WERI-Rb-1 (cell line): ENCODE measurements around the gene SPOCK1.

Experiments used
- DNase-seq: peaks from one replicate; pipeline ENCODE4 v3.0.0-alpha.2; 2020
- H3K27ac ChIP-seq: fragments of 250-450 bp; sonication (Bioruptor Pico); 2 replicates; pipeline ENCODE4 v1.5.1; 2020; ENCODE audit warnings: mild to moderate bottlenecking, moderate library complexity
- H3K27me3 ChIP-seq: fragments of 250-450 bp; sonication (Bioruptor Pico); 2 replicates; pipeline ENCODE4 v1.5.1; 2021; ENCODE audit warnings: mild to moderate bottlenecking, low read depth, moderate library complexity; ENCODE audit not compliant: insufficient read depth, severe bottlenecking
- H3K36me3 ChIP-seq: fragments of 250-450 bp; sonication (Bioruptor Pico); 2 replicates; pipeline ENCODE4 v1.5.1; 2020; ENCODE audit warnings: mild to moderate bottlenecking, moderate library complexity
- H3K4me3 ChIP-seq: 2 replicates; pipeline ENCODE4 v1.5.1; 2011; ENCODE audit warnings: low read depth, mild to moderate bottlenecking, control low read depth, low read length
- H3K9me3 ChIP-seq: fragments of 250-450 bp; sonication (Bioruptor Pico); 2 replicates; pipeline ENCODE4 v1.5.1; 2021; ENCODE audit warnings: mild to moderate bottlenecking, moderate library complexity; ENCODE audit not compliant: severe bottlenecking
- CTCF ChIP-seq: IDR thresholded peaks from 2 replicates; pipeline ENCODE4 v1.5.1; 2011; ENCODE audit warnings: low read depth, mild to moderate bottlenecking, control low read depth, inconsistent platforms, low read length

Gene SPOCK1

DNA sequence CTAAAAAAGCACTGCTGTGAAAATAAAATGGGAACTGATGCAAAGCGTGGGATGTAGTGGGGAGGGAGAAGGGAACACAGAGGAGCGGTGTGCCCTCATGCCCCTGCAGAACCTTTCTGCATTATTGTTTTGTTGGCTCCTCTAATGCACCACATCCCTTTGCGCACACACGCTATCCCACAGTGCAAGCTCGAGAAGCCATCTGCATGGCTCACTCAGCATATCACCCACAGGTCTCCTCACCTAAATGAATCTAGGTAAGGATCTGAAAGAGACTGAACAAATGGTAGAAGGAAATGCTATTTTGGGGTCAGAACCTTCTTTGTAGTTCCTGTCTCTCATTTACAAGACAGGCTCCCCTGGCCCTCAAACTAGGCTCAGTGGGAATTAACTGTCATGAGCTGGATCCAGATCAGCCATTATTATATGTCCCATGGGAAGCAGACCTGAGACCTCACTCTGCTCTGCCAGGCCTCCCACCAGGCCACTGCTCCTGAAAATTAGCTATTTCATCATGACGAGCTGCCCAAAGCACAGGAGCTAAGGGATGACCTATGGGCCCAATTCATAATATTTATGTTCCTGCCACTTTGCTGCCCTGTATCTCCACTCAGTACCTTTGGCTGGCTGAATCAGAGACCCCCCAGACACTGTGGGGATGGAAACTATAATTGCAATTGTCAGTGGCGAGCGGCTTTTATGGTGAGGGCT lies 169.4 kb downstream of the SPOCK1 start:
- Histone ChIP-seq H3K9me3 (no peaks in the 10 kb centered on the region), H3K4me3 (no peak overlapping the region), H3K36me3 (no peaks in the 10 kb centered on the region), H3K27me3 (no peaks in the 10 kb centered on the region), H3K27ac (no peak overlapping the region)
- TF ChIP-seq CTCF, result no peak
- DNase-seq, result no peak

DNA sequence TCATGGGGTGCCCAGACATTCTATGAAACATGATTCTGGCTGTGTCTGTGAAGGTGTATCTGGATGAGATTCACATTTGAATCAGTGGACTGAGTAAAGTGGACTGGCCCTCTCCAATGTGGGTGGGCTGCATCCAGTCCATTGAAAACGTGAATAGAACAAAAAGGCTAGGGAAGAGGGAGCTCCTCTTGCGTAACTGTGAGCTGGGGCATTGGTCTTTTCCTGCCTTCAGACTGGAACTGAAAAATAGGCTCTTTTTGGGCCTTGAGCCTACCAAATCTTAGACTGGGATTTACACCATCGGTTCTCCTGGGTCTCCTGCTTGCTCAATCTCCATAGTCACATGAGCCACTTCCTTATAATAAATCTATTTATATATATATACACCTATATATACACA lies 170.1 kb downstream of the SPOCK1 start:
- no peaks in the 10 kb centered on the region for H3K36me3 ChIP-seq
- no peak for DNase-seq
- no peak for TF ChIP-seq CTCF
- no peak overlapping the region for H3K27ac ChIP-seq
- H3K4me3 ChIP-seq, result no peak overlapping the region
- H3K27me3 ChIP-seq, result no peaks in the 10 kb centered on the region
- no peaks in the 10 kb centered on the region for H3K9me3 ChIP-seq

DNA sequence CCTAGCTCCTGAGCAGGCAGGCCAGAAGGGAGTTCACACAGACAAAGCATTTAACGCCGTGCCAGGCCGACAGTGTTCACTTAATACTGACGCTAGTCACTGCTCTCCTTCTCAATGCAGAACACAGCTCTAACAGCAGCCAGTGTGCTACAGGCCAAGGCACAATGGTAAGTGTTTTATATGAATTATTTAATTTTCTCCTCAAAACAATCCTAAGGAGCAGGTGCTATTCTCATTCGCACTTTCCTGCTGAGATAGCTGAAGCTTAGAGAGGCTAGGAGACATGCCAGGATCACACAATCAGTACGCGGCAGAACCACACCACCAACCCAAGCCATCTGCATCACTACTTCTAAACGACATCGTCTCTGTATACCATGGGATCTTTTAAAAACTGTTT lies 170.7 kb downstream of the SPOCK1 start:
- no peak overlapping the region for H3K4me3 ChIP-seq
- TF ChIP-seq CTCF, result no peak
- no peaks in the 10 kb centered on the region for H3K36me3 ChIP-seq
- no peaks in the 10 kb centered on the region for H3K27me3 ChIP-seq
- H3K27ac ChIP-seq, result no peak overlapping the region
- no peak for DNase-seq
- H3K9me3 ChIP-seq, result no peaks in the 10 kb centered on the region

DNA sequence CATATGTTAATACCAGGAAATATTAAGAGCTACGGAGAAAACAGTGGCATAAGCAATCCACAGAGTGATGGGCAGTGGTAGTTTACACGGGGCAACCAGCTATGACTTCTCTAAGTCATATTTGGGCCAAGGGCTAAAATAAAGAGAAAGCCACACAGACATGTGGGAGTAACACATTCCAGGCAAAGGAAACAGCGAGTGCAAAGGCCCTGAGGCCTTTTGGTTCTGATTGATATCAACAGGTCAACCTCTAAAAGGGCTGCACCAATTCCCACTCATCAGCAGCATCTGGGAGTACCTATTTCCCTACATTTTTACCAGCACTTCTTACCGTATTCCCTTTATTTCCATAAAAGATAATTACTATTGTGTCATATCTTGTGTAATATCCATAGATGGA lies 173.4 kb downstream of the SPOCK1 start:
- no peak for TF ChIP-seq CTCF
- no peaks in the 10 kb centered on the region for H3K9me3 ChIP-seq
- H3K27me3 ChIP-seq, result no peaks in the 10 kb centered on the region
- no peaks in the 10 kb centered on the region for H3K36me3 ChIP-seq
- no peak overlapping the region for H3K4me3 ChIP-seq
- H3K27ac ChIP-seq, result no peak overlapping the region
- DNase-seq, result no peak

DNA sequence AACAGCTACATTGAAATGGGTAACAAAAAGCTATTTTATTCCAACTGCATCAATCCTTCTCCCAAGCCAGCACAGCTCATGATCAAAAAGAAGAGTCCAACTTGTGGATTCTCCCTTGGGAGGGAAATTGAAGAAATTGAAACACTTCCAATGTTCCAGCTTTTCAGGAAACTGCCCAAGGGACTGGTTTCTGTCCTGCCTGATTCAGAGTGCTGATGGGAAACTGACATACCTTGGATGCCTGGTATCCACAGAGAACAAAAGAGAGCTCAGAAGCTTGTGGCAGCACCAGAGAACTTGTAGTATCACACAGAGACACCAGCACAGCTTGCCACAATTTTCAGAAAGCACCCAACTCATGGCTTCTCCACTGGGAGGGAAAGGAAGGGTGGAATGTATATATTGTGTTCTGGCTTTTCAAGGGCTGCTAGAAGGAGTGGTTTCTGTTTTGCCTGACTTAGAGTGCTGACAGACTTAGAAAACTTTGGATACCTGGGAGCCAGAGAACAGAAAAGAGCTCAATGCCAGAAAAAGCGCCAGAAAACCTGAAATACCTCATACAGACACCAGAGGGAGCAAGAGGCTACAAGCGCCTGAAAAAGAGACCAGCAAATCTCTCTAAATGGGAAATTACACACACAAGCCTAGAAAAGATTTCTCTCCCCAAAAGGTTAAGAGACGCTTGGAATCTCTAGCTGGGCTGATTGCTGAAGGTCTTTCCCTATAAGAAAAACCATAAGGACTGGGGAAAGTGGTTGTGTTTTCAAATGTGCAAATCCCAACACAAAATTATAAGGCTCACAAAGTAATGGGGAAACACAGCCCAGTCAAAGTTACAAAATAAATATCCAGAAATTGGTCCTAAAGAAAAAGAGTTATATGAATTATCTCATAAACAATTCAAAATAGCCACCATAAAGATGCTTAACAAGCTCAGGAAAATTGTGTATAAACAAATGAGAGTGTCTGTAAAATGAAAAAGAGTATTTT lies 178.8 kb downstream of the SPOCK1 start:
- Histone ChIP-seq H3K27me3 (no peaks in the 10 kb centered on the region), H3K36me3 (no peaks in the 10 kb centered on the region), H3K27ac (no peak overlapping the region), H3K4me3 (no peak overlapping the region), H3K9me3 (no peaks in the 10 kb centered on the region)
- peak; percentile 75 for TF ChIP-seq CTCF
- DNase-seq, result peak; percentile 33
